Heart left ventricle (tissue), 13 donors: ENCODE results near the gene DYNC1I1.

Experiments
- CTCF ChIP-seq, 12 donors: fragments of 200-600 bp; sonication (generic) in 4 of 12; IDR thresholded peaks; one replicate each; pipeline versions ENCODE4 v1.5.0 to v1.8.0; 2018 to 2022; ENCODE audit warnings: antibody characterized with exemption in 12 of 12, mild to moderate bottlenecking in 5 of 12
- POLR2A ChIP-seq, 2 donors: fragments of 450-650 bp; IDR thresholded peaks; one replicate each; pipeline ENCODE4 v1.6.1; 2017; ENCODE audit warnings: antibody characterized with exemption in 2 of 2, mild to moderate bottlenecking in 2 of 2, moderate library complexity in 2 of 2
- donor health status: ischemic (EF 13 %, LVEDD 7.1; RV severe dilation, severe dysfunction).
- donor health status: DM: no; HTN: yes; CAD: no.
- donor health status: DM: no; HTN: no; CAD: no.
- donor health status: ischemic (EF 25% LVEDD 6.9; RV normal size, moderate dysfunction).
- donor health status: ischemic (EF 25% LVEDD 5.7; RV mildly dilated, moderate dysfunction).
- donor health status: ischemic (EF 35%, LVEDD 5.7; RV mildly dilated, moderate dysfunction).
- donor health status: nonischemic (EF 11% LVEDD 7.7; RV severe dilation, severe dysfunction).
- donor health status: DM: yes; HTN: yes; CAD: no.
- donor health status: PGD.
- donor health status: ischemic (EF 29% LVEDD 5.4; RV normal size, mild dysfunction).
- donor health status: nonischemic (EF 23%, LVEDD 6.1; RV moderate dilation, normal function).

GRCh38 chr7:95908499-95908898, 136.1 kb downstream of the DYNC1I1 start:
- TF ChIP-seq CTCF (IDR thresholded peaks at IDR 0.05) (no peak), POLR2A (IDR thresholded peaks at IDR 0.05) (no peak)
